ENCODE results near the gene C20orf202. TPM values are rescaled to one million over a fixed set of nuclear protein-coding genes. Genes with fewer than 3 reads are reported as not detected.

C20orf202 gene
- total and polyA plus RNA-seq, 9 of the 15 experiments (the other 6 are each of a cell fraction or from before 2014, with no cell fraction given) = 0.03 to 0.24 (median 0.15) TPM; not detected in 4

DNA sequence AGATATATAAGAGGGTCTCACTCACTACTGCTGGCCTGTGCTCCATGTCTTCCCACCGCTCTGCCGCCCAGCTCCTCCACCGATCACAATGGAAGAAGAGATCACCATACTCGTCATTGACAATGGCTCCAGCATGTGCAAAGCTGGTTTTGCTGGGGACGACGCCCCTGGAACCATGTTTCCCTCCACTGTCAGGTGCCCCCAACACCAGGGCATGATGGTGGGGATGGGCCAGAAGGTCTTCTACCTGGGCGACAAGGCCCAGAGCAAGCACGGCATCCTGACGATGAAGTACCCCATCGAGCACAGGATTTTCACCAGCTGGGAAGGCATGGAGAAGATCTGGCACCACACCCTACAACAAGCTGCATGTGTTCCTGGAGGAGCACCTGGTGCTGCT is 42.8 kb upstream of the C20orf202 start (continued):
- TF ChIP-seq, protein P1, sequence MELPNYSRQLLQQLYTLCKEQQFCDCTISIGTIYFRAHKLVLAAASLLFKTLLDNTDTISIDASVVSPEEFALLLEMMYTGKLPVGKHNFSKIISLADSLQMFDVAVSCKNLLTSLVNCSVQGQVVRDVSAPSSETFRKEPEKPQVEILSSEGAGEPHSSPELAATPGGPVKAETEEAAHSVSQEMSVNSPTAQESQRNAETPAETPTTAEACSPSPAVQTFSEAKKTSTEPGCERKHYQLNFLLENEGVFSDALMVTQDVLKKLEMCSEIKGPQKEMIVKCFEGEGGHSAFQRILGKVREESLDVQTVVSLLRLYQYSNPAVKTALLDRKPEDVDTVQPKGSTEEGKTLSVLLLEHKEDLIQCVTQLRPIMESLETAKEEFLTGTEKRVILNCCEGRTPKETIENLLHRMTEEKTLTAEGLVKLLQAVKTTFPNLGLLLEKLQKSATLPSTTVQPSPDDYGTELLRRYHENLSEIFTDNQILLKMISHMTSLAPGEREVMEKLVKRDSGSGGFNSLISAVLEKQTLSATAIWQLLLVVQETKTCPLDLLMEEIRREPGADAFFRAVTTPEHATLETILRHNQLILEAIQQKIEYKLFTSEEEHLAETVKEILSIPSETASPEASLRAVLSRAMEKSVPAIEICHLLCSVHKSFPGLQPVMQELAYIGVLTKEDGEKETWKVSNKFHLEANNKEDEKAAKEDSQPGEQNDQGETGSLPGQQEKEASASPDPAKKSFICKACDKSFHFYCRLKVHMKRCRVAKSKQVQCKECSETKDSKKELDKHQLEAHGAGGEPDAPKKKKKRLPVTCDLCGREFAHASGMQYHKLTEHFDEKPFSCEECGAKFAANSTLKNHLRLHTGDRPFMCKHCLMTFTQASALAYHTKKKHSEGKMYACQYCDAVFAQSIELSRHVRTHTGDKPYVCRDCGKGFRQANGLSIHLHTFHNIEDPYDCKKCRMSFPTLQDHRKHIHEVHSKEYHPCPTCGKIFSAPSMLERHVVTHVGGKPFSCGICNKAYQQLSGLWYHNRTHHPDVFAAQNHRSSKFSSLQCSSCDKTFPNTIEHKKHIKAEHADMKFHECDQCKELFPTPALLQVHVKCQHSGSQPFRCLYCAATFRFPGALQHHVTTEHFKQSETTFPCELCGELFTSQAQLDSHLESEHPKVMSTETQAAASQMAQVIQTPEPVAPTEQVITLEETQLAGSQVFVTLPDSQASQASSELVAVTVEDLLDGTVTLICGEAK (IDR thresholded peaks at IDR 0.05) = no peak
- TF ChIP-seq, protein P1 (CRISPR knock-in tag; IDR thresholded peaks at IDR 0.05) = no peak
- no peak for TF ChIP-seq ZNF699 (CRISPR knock-in tag; IDR thresholded peaks at IDR 0.05; ENCODE audit: insufficient replicate concordance)
- TF ChIP-seq, protein P2, sequence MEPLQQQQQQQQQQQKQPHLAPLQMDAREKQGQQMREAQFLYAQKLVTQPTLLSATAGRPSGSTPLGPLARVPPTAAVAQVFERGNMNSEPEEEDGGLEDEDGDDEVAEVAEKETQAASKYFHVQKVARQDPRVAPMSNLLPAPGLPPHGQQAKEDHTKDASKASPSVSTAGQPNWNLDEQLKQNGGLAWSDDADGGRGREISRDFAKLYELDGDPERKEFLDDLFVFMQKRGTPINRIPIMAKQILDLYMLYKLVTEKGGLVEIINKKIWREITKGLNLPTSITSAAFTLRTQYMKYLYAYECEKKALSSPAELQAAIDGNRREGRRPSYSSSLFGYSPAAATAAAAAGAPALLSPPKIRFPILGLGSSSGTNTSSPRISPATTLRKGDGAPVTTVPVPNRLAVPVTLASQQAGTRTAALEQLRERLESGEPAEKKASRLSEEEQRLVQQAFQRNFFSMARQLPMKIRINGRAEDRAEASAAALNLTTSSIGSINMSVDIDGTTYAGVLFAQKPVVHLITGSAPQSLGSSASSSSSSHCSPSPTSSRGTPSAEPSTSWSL (CRISPR knock-in tag; IDR thresholded peaks at IDR 0.05; ENCODE audit: borderline replicate concordance) = no peak
- TF ChIP-seq ZNF668 (CRISPR knock-in tag; IDR thresholded peaks at IDR 0.05) = no peak
- TF ChIP-seq, protein P3, sequence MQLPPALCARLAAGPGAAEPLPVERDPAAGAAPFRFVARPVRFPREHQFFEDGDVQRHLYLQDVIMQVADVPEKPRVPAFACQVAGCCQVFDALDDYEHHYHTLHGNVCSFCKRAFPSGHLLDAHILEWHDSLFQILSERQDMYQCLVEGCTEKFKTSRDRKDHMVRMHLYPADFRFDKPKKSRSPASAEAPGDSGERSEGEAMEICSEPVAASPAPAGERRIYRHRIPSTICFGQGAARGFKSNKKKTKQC (CRISPR knock-in tag; IDR thresholded peaks at IDR 0.05) = no peak
- TF ChIP-seq U2AF2 (optimal IDR thresholded peaks at IDR 0.05; ENCODE audit: low read depth, low read length) = no peak
- no peak for TF ChIP-seq ZBTB17 (CRISPR knock-in tag; IDR thresholded peaks at IDR 0.05)
- no peak for TF ChIP-seq SMARCA4 (IDR thresholded peaks at IDR 0.05)
- no peak for TF ChIP-seq MTA2 (IDR thresholded peaks at IDR 0.05; ENCODE audit: low read depth)
- TF ChIP-seq, protein P4, sequence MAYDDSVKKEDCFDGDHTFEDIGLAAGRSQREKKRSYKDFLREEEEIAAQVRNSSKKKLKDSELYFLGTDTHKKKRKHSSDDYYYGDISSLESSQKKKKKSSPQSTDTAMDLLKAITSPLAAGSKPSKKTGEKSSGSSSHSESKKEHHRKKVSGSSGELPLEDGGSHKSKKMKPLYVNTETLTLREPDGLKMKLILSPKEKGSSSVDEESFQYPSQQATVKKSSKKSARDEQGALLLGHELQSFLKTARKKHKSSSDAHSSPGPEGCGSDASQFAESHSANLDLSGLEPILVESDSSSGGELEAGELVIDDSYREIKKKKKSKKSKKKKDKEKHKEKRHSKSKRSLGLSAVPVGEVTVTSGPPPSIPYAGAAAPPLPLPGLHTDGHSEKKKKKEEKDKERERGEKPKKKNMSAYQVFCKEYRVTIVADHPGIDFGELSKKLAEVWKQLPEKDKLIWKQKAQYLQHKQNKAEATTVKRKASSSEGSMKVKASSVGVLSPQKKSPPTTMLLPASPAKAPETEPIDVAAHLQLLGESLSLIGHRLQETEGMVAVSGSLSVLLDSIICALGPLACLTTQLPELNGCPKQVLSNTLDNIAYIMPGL (CRISPR knock-in tag; IDR thresholded peaks at IDR 0.05) = no peak
